IMR-90 (cell line): ENCODE measurements around the gene MCAM. TPM values are rescaled to one million over a fixed set of nuclear protein-coding genes. Genes with fewer than 3 reads are reported as not detected.

ENCODE experiments used
- CHD1 ChIP-seq: IDR thresholded peaks from 2 replicates; pipeline ENCODE4 v1.6.1; 2012; ENCODE audit warnings: low read depth, low read length, improper control_type of control experiment
- ELK1 ChIP-seq: fragments of 150-350 bp; IDR thresholded peaks from 2 replicates; pipeline ENCODE4 v1.6.1; 2016; ENCODE audit warnings: low read depth, mild to moderate bottlenecking, low read length, moderate library complexity, borderline replicate concordance
- RCOR1 ChIP-seq: IDR thresholded peaks from 2 replicates; pipeline ENCODE4 v1.6.1; 2012; ENCODE audit warnings: mild to moderate bottlenecking, low read length, improper control_type of control experiment; ENCODE audit not compliant: insufficient replicate concordance
- polyA plus RNA-seq, 3 experiments: library from polyadenylated mRNA; depleted of rRNA; stranded (reverse); fragments of >200 nt; gene quantifications; 2 replicates each; pipeline ENCODE4 v1.2.3, GENCODE V29; 2012; ENCODE audit warnings: low replicate concordance in 1 of 3
- total RNA-seq: library from RNA; depleted of rRNA; stranded (reverse); fragments of >200 nt; gene quantifications from 2 replicates; pipeline ENCODE4 v1.2.3, GENCODE V29; 2012

The MCAM gene
- total and polyA plus RNA-seq, 2 of the 4 experiments (the other 2 are of a cell fraction) = 95.1 to 131 TPM

GRCh38 chr11:119361941-119362725, 45.2 kb upstream of the MCAM start (continued):
- no peak for TF ChIP-seq ELK1
- TF ChIP-seq RCOR1 = no peak
- no peak for TF ChIP-seq CHD1
